K562 (cell line): ENCODE results near the gene ABLIM2. TPM values are rescaled to one million over a fixed set of nuclear protein-coding genes. Genes with fewer than 3 reads are reported as not detected.

Source experiments
- ATAC-seq: fragments of 200-7000 bp; cut with Tn5 transposase; 3 replicates; pipeline ENCODE4 v1.9.1; 2020; ENCODE audit warnings: moderate library complexity
- BruUV-seq: library from RNA; stranded (reverse); fragments of 400-500 nt; replicated peaks from 2 replicates; lab custom pipeline; 2021; lab: Mats Ljungman, UMichigan
- CTCF ChIA-PET: fragments of 300-600 bp; formaldehyde crosslinking; extraction: SDS; loops from one replicate; lab custom pipeline; 2021; ENCODE audit warnings: low intra/inter-chr PET ratio; lab: Yijun Ruan, JAX
- POLR2A ChIA-PET: fragments of 300-600, 350-650 bp; sonication (Branson Sonifier 250); formaldehyde crosslinking; extraction: SDS; loops from one replicate; lab custom pipeline; 2021; ENCODE audit warnings: antibody characterized with exemption, inconsistent platforms; lab: Yijun Ruan, JAX
- DNase-seq, 4 experiments: peaks; one replicate each; pipeline versions ENCODE4 v3.0.0 to v3.0.0-alpha.2; 2011 to 2018; ENCODE audit warnings: low spot score in 3 of 4, mixed read lengths in 3 of 4; ENCODE audit errors: extremely low read depth in 1 of 4
- FAIRE-seq: peaks from 2 replicates; lab custom pipeline; 2011; peaks lifted over from hg19 to GRCh38; lab: Jason Lieb, UNC
- H2AFZ ChIP-seq: 2 replicates; pipeline ENCODE4 v1.6.0; 2011; ENCODE audit warnings: low read depth, low read length, control low read depth, inconsistent platforms
- H3K27ac ChIP-seq: fragments of 200-600 bp; 3 replicates; pipeline ENCODE4 v1.8.0; 2011; ENCODE audit warnings: low read depth, mild to moderate bottlenecking, control low read depth, inconsistent platforms, low read length, moderate library complexity, mixed read lengths; ENCODE audit errors: extremely low read depth
- H3K27me3 ChIP-seq, 2 experiments: fragments of 300-600 bp in 1 of 2; 2 replicates in 1 of 2; 3 replicates in 1 of 2; pipeline versions ENCODE4 v1.6.0 to v1.8.0; 2011; ENCODE audit warnings: inconsistent platforms in 2 of 2, low read length in 2 of 2, mild to moderate bottlenecking in 1 of 2, mixed read lengths in 1 of 2, moderate library complexity in 1 of 2; ENCODE audit not compliant: control insufficient read depth in 2 of 2, insufficient read depth in 2 of 2
- H3K36me3 ChIP-seq: fragments of 300-600 bp; 3 replicates; pipeline ENCODE4 v1.8.0; 2011; ENCODE audit warnings: mild to moderate bottlenecking, low read length, inconsistent platforms; ENCODE audit not compliant: control insufficient read depth, insufficient read depth
- H3K4me1 ChIP-seq, 2 experiments: fragments of 200-600 bp in 1 of 2; replicated peaks in 1 of 2; 2 replicates in 1 of 2; 3 replicates in 1 of 2; pipeline versions ENCODE4 v1.5.1 to v1.8.0; 2011; ENCODE audit warnings: inconsistent platforms in 2 of 2, low read length in 2 of 2, mild to moderate bottlenecking in 1 of 2, mixed read lengths in 1 of 2, moderate library complexity in 1 of 2; ENCODE audit not compliant: control insufficient read depth in 2 of 2, insufficient read depth in 2 of 2
- H3K4me2 ChIP-seq: 2 replicates; pipeline ENCODE4 v1.6.1; 2011; ENCODE audit warnings: low read length, control low read depth, inconsistent platforms, mixed read lengths; ENCODE audit not compliant: insufficient read depth
- H3K4me3 ChIP-seq: fragments of 200-600 bp; sonication (generic), shearing (Covaris generic); 2 replicates; pipeline ENCODE4 v1.5.1; 2016; ENCODE audit warnings: control low read depth, inconsistent platforms
- H3K79me2 ChIP-seq: fragments of 200-600 bp; 3 replicates; pipeline ENCODE4 v1.8.0; 2011; ENCODE audit warnings: low read length, inconsistent platforms; ENCODE audit not compliant: control insufficient read depth, insufficient read depth
- H3K9ac ChIP-seq, 2 experiments: 2 replicates each; pipeline versions ENCODE4 v1.6.0 to v1.6.1; 2011; ENCODE audit warnings: low read depth in 2 of 2, low read length in 2 of 2, control low read depth in 1 of 2, inconsistent platforms in 1 of 2, mild to moderate bottlenecking in 1 of 2, mixed read lengths in 1 of 2; ENCODE audit not compliant: insufficient read depth in 1 of 2
- H3K9me1 ChIP-seq: one replicate; pipeline ENCODE4 v1.6.0; 2011; ENCODE audit warnings: inconsistent platforms, mild to moderate bottlenecking, low read length, moderate library complexity; ENCODE audit not compliant: control insufficient read depth, insufficient read depth
- H3K9me3 ChIP-seq: replicated peaks from 2 replicates; pipeline ENCODE4 v1.5.1; 2011; ENCODE audit warnings: low read depth, low read length, inconsistent platforms; ENCODE audit not compliant: control insufficient read depth, insufficient read depth
- H4K20me1 ChIP-seq: replicated peaks from 2 replicates; pipeline ENCODE4 v1.6.1; 2011; ENCODE audit warnings: low read length, inconsistent platforms, mixed read lengths; ENCODE audit not compliant: control insufficient read depth, insufficient read depth
- DIDO1 ChIP-seq: fragments of 450-650 bp; IDR thresholded peaks from 2 replicates; pipeline ENCODE4 v1.6.1; 2016; ENCODE audit warnings: low read depth, missing biosample characterization, missing genetic modification characterization
- GTF2A2 ChIP-seq: IDR thresholded peaks from 2 replicates; pipeline ENCODE4 v1.6.1; 2016; ENCODE audit warnings: mild to moderate bottlenecking, missing genetic modification characterization, missing compliant biosample characterization
- GTF2F1 ChIP-seq: IDR thresholded peaks from 2 replicates; pipeline ENCODE4 v1.6.1; 2011; ENCODE audit warnings: low read depth, low read length, improper control_type of control experiment
- KLF6 ChIP-seq: fragments of 250-450 bp; sonication (Bioruptor Pico); IDR thresholded peaks from 2 replicates; pipeline ENCODE4 v1.4.0; 2020; ENCODE audit warnings: mild to moderate bottlenecking, moderate library complexity, borderline replicate concordance
- NELFE ChIP-seq: IDR thresholded peaks from 2 replicates; pipeline ENCODE4 v1.6.1; 2011; ENCODE audit warnings: mild to moderate bottlenecking; ENCODE audit not compliant: insufficient read depth, insufficient read length
- SMAD1 ChIP-seq: fragments of 150-350 bp; IDR thresholded peaks from 2 replicates; pipeline ENCODE4 v1.6.1; 2014; ENCODE audit warnings: low read length, low read depth; ENCODE audit not compliant: partially characterized antibody
- SMARCA4 ChIP-seq: fragments of 450-650 bp; IDR thresholded peaks from 2 replicates; pipeline ENCODE4 v1.6.1; 2016
- SNIP1 ChIP-seq: fragments of 450-650 bp; IDR thresholded peaks from 2 replicates; pipeline ENCODE4 v1.7.1; 2017; ENCODE audit warnings: low read depth, mild to moderate bottlenecking
- TBL1XR1 ChIP-seq, 2 experiments: IDR thresholded peaks; 2 replicates each; pipeline ENCODE4 v1.6.1; 2012; ENCODE audit warnings: improper control_type of control experiment in 2 of 2, low read length in 2 of 2, mild to moderate bottlenecking in 1 of 2
- ZNF24 ChIP-seq: fragments of 450-650 bp; IDR thresholded peaks from 2 replicates; pipeline ENCODE4 v1.6.1; 2016
- ZNF699 ChIP-seq: fragments of 250-450 bp; sonication (Bioruptor Pico); IDR thresholded peaks from 2 replicates; pipeline ENCODE4 v1.8.0; 2021; ENCODE audit warnings: mild to moderate bottlenecking, moderate library complexity; ENCODE audit not compliant: insufficient replicate concordance
- WGBS: fragments of 100-300 bp; shearing (Covaris generic); methylation state at CpG from one replicate; pipeline ENCODE4 v1.1.6; 2016; ENCODE audit warnings: low coverage, mixed read lengths; ENCODE audit not compliant: insufficient coverage; ENCODE audit errors: missing lambda C conversion rate; 5-methylcytosine and 5-hydroxymethylcytosine counted together
- in situ Hi-C: fragments of 300-500 bp; cut with MboI; formaldehyde crosslinking; loops from 4 replicates; pipeline ENCODE4 v1.15.0; 2018; ENCODE audit warnings: inconsistent platforms, mixed read lengths
- intact Hi-C: fragments of 100-400 bp; cut with micrococcal nuclease; formaldehyde crosslinking; loops from 2 replicates; pipeline ENCODE4 v1.14.2; 2022
- polyA plus RNA-seq, 8 experiments: library from polyadenylated mRNA; depleted of rRNA in 4 of 8; stranded (reverse) in 5 of 8; unstranded in 3 of 8; fragments of >200 nt; fragmentation: Nextera tagmentation in 2 of 8; fragmentation: Illumina TruSeq in 1 of 8; extraction: Ambion mirVana in 2 of 8; extraction: Trizol in 1 of 8; gene quantifications; 2 replicates each; pipeline versions ENCODE4 v1.2.1 to v1.2.3, GENCODE V29; 2011 to 2014; ENCODE audit warnings: inconsistent platforms in 1 of 8, missing spikeins in 1 of 8
- total RNA-seq, 7 experiments: library from RNA; depleted of rRNA in 6 of 7; stranded (reverse); fragments of >200 nt in 6 of 7; fragmentation: Illumina TruSeq in 2 of 7; extraction: Trizol in 2 of 7; gene quantifications; 2 replicates each; pipeline versions ENCODE4 v1.2.1 to v1.2.3, GENCODE V29; 2011 to 2021; ENCODE audit warnings: low replicate concordance in 1 of 7
- TF ChIP-seq, protein P1 (sequence below): fragments of 200-800 bp; sonication (Bioruptor generic); IDR thresholded peaks from 2 replicates; pipeline ENCODE4 v1.6.1; 2016; ENCODE audit warnings: missing genetic modification characterization, missing compliant biosample characterization
- TF ChIP-seq, protein P2 (sequence below): fragments of 450-650 bp; formaldehyde crosslinking; IDR thresholded peaks from 2 replicates; pipeline ENCODE4 v1.4.0; 2022; ENCODE audit warnings: missing genetic modification characterization

ABLIM2 gene
- total and polyA plus RNA-seq, 9 of the 15 experiments (the other 6 are each of a cell fraction or from before 2014, with no cell fraction given) = not detected

DNA sequence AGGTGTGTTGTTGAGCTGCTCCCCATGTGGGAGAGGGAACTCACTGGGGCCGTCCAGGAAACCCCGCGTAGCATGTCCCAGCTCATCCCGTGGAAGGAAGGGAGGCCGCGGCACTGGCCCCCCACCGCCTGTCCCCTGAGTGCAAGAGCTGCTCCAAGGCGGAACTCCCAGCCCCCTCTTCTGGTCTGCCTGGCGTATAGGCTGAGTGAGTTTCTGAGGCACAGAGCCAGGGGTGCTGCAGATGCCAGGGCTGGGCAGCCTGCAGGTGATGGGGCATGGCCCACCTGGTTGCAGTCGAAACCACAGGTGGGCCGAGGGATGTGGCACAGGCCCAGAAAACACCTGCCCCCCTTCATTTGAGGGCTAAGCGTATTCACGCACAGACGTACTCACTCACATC lies 49.6 kb downstream of the ABLIM2 start:
- no peak for FAIRE-seq
- no peaks in the 10 kb centered on the region for H3K9me3 ChIP-seq
- no peak overlapping the region for H3K9ac ChIP-seq
- H3K4me3 ChIP-seq = no peak overlapping the region
- ATAC-seq = no peak
- WGBS = 0% methylated on average over 4 of the region's 14 CpGs
- DNase-seq = no peak
- intact Hi-C loops = no loop called here
- no peaks in the 10 kb centered on the region for H3K79me2 ChIP-seq
- H4K20me1 ChIP-seq = peaks cover 8% of the 10 kb centered on the region; the same call in 1 of the 2 replicates
- H3K27ac ChIP-seq = no peak overlapping the region
- CTCF ChIA-PET = no interaction called here
- no TSS peak for BruUV-seq
- H3K36me3 ChIP-seq = no peaks in the 10 kb centered on the region
- no peak overlapping the region for H2AFZ ChIP-seq
- POLR2A ChIA-PET = no interaction called here
- H3K9me1 ChIP-seq = no peaks in the 10 kb centered on the region
- H3K4me1 ChIP-seq = peaks cover 0 to 5% of the 10 kb centered on the region in 2 experiments; a peak in 2 of 5 replicates
- TF ChIP-seq SMARCA4 = no peak
- no peak for TF ChIP-seq KLF6 (CRISPR knock-in tag)
- TF ChIP-seq GTF2F1 = no peak
- TF ChIP-seq, protein P1, sequence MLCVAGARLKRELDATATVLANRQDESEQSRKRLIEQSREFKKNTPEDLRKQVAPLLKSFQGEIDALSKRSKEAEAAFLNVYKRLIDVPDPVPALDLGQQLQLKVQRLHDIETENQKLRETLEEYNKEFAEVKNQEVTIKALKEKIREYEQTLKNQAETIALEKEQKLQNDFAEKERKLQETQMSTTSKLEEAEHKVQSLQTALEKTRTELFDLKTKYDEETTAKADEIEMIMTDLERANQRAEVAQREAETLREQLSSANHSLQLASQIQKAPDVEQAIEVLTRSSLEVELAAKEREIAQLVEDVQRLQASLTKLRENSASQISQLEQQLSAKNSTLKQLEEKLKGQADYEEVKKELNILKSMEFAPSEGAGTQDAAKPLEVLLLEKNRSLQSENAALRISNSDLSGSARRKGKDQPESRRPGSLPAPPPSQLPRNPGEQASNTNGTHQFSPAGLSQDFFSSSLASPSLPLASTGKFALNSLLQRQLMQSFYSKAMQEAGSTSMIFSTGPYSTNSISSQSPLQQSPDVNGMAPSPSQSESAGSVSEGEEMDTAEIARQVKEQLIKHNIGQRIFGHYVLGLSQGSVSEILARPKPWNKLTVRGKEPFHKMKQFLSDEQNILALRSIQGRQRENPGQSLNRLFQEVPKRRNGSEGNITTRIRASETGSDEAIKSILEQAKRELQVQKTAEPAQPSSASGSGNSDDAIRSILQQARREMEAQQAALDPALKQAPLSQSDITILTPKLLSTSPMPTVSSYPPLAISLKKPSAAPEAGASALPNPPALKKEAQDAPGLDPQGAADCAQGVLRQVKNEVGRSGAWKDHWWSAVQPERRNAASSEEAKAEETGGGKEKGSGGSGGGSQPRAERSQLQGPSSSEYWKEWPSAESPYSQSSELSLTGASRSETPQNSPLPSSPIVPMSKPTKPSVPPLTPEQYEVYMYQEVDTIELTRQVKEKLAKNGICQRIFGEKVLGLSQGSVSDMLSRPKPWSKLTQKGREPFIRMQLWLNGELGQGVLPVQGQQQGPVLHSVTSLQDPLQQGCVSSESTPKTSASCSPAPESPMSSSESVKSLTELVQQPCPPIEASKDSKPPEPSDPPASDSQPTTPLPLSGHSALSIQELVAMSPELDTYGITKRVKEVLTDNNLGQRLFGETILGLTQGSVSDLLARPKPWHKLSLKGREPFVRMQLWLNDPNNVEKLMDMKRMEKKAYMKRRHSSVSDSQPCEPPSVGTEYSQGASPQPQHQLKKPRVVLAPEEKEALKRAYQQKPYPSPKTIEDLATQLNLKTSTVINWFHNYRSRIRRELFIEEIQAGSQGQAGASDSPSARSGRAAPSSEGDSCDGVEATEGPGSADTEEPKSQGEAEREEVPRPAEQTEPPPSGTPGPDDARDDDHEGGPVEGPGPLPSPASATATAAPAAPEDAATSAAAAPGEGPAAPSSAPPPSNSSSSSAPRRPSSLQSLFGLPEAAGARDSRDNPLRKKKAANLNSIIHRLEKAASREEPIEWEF = no peak
- TF ChIP-seq, protein P2, sequence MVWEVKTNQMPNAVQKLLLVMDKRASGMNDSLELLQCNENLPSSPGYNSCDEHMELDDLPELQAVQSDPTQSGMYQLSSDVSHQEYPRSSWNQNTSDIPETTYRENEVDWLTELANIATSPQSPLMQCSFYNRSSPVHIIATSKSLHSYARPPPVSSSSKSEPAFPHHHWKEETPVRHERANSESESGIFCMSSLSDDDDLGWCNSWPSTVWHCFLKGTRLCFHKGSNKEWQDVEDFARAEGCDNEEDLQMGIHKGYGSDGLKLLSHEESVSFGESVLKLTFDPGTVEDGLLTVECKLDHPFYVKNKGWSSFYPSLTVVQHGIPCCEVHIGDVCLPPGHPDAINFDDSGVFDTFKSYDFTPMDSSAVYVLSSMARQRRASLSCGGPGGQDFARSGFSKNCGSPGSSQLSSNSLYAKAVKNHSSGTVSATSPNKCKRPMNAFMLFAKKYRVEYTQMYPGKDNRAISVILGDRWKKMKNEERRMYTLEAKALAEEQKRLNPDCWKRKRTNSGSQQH (CRISPR knock-in tag) = no peak
- TF ChIP-seq NELFE = no peak
- TF ChIP-seq GTF2A2 (tag) = no peak
- no peak for TF ChIP-seq DIDO1 (tag)
- no peak for TF ChIP-seq SNIP1
- no peak for TF ChIP-seq TBL1XR1 (IDR thresholded peaks at IDR 0.05; ENCODE audit: low read length in 2 of 2)
- TF ChIP-seq ZNF24 = no peak
- TF ChIP-seq ZNF699 (CRISPR knock-in tag) = no peak
- TF ChIP-seq SMAD1 = no peak
- TF ChIP-seq, all 486 proteins: peak for 0
- peaks cover 30 to 87% of the 10 kb centered on the region in 2 experiments; a peak in 4 of 5 replicates for H3K27me3 ChIP-seq
- in situ Hi-C loops = no loop called here
- H3K4me2 ChIP-seq = no peak overlapping the region
